ENCODE results near the gene FOXL2NB.

DNA sequence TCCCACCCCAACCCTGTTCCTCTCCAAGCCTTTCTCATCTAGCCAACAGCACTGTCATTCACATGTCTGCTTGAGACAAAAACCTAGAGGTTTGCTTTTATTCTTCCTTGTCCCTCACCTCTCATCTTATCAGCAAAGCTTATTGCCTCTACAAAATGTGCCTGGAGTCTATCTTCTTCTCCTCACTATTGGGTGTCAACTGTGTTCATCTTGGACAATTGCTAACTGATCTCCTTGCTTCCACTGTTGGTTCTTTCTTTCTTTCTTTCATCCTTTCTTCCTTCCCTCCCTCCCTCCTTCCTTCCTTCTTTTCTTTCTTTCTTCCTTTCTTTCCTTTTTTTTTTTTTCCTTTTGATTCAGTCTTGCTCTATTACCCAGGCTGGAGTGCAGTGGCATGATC, 48.3 kb upstream of the FOXL2NB start:
- no peak for TF ChIP-seq POLR2AphosphoS5 (IDR thresholded peaks at IDR 0.05)
- TF ChIP-seq CTCF (IDR thresholded peaks at IDR 0.05): no peak
- no peak for TF ChIP-seq POLR2A (IDR thresholded peaks at IDR 0.05)
- TF ChIP-seq EP300 (IDR thresholded peaks at IDR 0.05): no peak

Measured in upper lobe of left lung (tissue), 4 donors.